ENCODE measurements around the gene USP5. TPM values are rescaled to one million over a fixed set of nuclear protein-coding genes. Genes with fewer than 3 reads are reported as not detected.

USP5 gene
- total and polyA plus RNA-seq, 2 of the 8 experiments (the other 6 are each of a cell fraction or from before 2014, with no cell fraction given): 66.5 to 148 TPM

DNA sequence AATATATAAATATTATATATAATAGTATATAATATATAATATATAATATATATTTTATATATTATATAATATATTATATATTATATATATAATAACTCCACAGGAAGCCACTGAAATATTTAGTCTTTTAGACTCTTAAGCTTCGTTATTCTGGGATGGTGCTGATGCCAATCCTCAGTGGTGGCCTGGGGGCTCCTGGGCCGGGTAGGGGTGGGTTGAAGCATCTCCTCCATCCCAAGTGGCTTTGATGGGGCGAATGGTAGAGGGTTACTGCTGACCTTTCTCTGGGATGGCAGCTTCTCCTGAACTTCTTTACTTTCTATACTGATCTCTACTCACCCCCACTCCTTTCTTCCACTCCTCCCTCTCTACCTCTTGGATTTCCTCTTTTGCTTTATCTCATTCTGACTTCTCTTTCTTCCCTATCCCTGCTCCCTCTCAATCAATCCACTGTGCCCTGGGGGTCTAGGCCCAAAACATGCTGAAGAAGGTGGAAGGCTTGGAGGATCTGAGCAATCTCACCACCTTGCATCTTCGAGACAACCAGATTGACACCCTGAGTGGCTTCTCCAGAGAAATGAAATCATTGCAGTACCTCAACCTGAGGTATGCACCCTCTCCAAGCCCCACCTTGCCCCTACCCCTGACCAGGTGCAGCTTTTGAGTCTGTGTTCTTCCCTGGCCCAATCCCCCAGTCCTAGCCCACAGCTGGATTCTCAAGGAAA is 57.6 kb downstream of the USP5 start:
- ChIA-PET POLR2A (ENCODE audit: partially characterized antibody) (interaction anchor here (1.0 to 39.6 kb wide), 6 partner anchors 8 to 57 kb away, joined by 3 to 1027 read pairs (median 117); partner anchors contain the start of genes ATN1, C12orf57, PTPN6 and RNU7-1), CTCF (ENCODE audit: partially characterized antibody) (interaction anchor here (1.0 to 13.0 kb wide), 6 partner anchors 9 to 53 kb away, joined by 3 to 74 read pairs (median 16); partner anchors contain the start of genes ATN1, ENO2 and SPSB2)
- Histone ChIP-seq H3K79me1 (ENCODE audit: low read depth, low read length) (no peaks in the 10 kb centered on the region), H3K56ac (replicated peaks; ENCODE audit: insufficient read length, low read depth, low read length) (no peak overlapping the region), H3K9me3 (ENCODE audit: insufficient read depth in 2 of 2, low read depth in 1 of 2, low read length in 1 of 2) (no peaks in the 10 kb centered on the region), H3K18ac (ENCODE audit: extremely low read depth, low read length) (no peak overlapping the region), H4K20me1 (replicated peaks in 1 of 2; ENCODE audit: control insufficient read depth in 1 of 2, insufficient read depth in 2 of 2, low read length in 2 of 2) (no peaks in the 10 kb centered on the region), H2BK120ac (replicated peaks; ENCODE audit: low read depth, low read length) (no peak overlapping the region), H4K5ac (ENCODE audit: insufficient read length, low read depth, low read length) (no peak overlapping the region), H3K27ac (ENCODE audit: low read depth, low read length) (no peak overlapping the region), H3K4me2 (ENCODE audit: insufficient read depth in 1 of 2, low read depth in 2 of 2, low read length in 2 of 2) (no peak overlapping the region), H3K36me3 (ENCODE audit: control insufficient read depth in 2 of 4, insufficient read depth in 4 of 4, low read length in 3 of 4) (no peaks in the 10 kb centered on the region), H3K23ac (ENCODE audit: insufficient read length) (no peak overlapping the region), H2BK12ac (ENCODE audit: low read depth, low read length) (no peak overlapping the region), H2AK5ac (ENCODE audit: low read depth, low read length) (no peak overlapping the region), H2BK15ac (ENCODE audit: low read length) (no peak overlapping the region), H3K4me1 (replicated peaks in 1 of 4; ENCODE audit: control insufficient read depth in 3 of 4, insufficient read depth in 4 of 4, low read length in 3 of 4) (peaks cover 5 to 19% (median 10%) of the 10 kb centered on the region in 4 experiments), H4K91ac (replicated peaks; ENCODE audit: insufficient read length, low read length) (no peak overlapping the region), H2BK5ac (ENCODE audit: low read depth, low read length) (no peak overlapping the region), H2BK20ac (ENCODE audit: low read length) (no peak overlapping the region), H3K14ac (ENCODE audit: insufficient read length) (no peak overlapping the region), H3K4me3 (ENCODE audit: extremely low read depth in 1 of 4, insufficient read depth in 2 of 4, low read depth in 3 of 4, low read length in 4 of 4) (no peak overlapping the region), H2AFZ (ENCODE audit: low read length) (no peak overlapping the region), H3K9ac (replicated peaks in 1 of 4; ENCODE audit: extremely low read depth in 1 of 4, low read depth in 3 of 4, low read length in 3 of 4) (no peak overlapping the region), H3K4ac (replicated peaks; ENCODE audit: insufficient read length, low read depth, low read length) (no peak overlapping the region), H3K23me2 (ENCODE audit: low read depth, low read length) (peaks cover 6% of the 10 kb centered on the region; the same call in 1 of the 2 replicates), H3K79me2 (ENCODE audit: control insufficient read depth in 1 of 2, insufficient read depth in 2 of 2, low read length in 2 of 2) (no peaks in the 10 kb centered on the region), H4K8ac (ENCODE audit: extremely low read depth, insufficient read depth, low read length) (no peak overlapping the region), H3K27me3 (replicated peaks in 1 of 4; ENCODE audit: control insufficient read depth in 3 of 4, extremely low read depth in 1 of 4, insufficient read depth in 3 of 4, low read length in 3 of 4) (peaks cover 0 to 4% (median 0%) of the 10 kb centered on the region in 4 experiments; a peak in 4 of 7 replicates)
- 86% methylated on average over 4 of the region's 4 CpGs; no CpG with 5 or more reads in 1 of the 2 experiments for WGBS, 2 experiments (ENCODE audit: extremely low coverage in 1 of 2, insufficient coverage in 1 of 2, insufficient read length in 1 of 2, insufficient replicate concordance in 2 of 2, low coverage in 1 of 2, low lambda C conversion rate in 2 of 2, missing lambda C conversion rate in 1 of 2)
- no peak for FAIRE-seq
- no peak for DNase-seq (ENCODE audit: low read depth in 1 of 2, low spot score in 2 of 2)
- TF ChIP-seq SUZ12 (IDR thresholded peaks at IDR 0.05; ENCODE audit: low read length): no peak
- TF ChIP-seq, protein P1, sequence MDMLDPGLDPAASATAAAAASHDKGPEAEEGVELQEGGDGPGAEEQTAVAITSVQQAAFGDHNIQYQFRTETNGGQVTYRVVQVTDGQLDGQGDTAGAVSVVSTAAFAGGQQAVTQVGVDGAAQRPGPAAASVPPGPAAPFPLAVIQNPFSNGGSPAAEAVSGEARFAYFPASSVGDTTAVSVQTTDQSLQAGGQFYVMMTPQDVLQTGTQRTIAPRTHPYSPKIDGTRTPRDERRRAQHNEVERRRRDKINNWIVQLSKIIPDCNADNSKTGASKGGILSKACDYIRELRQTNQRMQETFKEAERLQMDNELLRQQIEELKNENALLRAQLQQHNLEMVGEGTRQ (IDR thresholded peaks at IDR 0.05; ENCODE audit: low read length): no peak
- no peak for TF ChIP-seq TBP (IDR thresholded peaks at IDR 0.05; ENCODE audit: low read depth, low read length)
- no peak for TF ChIP-seq POLR2A (IDR thresholded peaks at IDR 0.05; ENCODE audit: control extremely low read depth in 1 of 2, low read depth in 2 of 2, low read length in 2 of 2)
- TF ChIP-seq BCL11A (IDR thresholded peaks at IDR 0.05; ENCODE audit: low read depth in 2 of 2, low read length in 2 of 2): no peak
- TF ChIP-seq CTBP2 (IDR thresholded peaks at IDR 0.05; ENCODE audit: borderline replicate concordance, insufficient read depth, insufficient read length, low read length): no peak
- no peak for TF ChIP-seq CEBPB (IDR thresholded peaks at IDR 0.05; ENCODE audit: low read depth, low read length)
- TF ChIP-seq SRF (IDR thresholded peaks at IDR 0.05; ENCODE audit: low read depth, low read length): no peak
- no peak for TF ChIP-seq GTF2F1 (IDR thresholded peaks at IDR 0.05; ENCODE audit: borderline replicate concordance, low read depth, low read length)
- TF ChIP-seq EP300 (IDR thresholded peaks at IDR 0.05; ENCODE audit: borderline replicate concordance in 1 of 2, low read depth in 2 of 2, low read length in 2 of 2): no peak
- no peak for TF ChIP-seq HDAC6 (IDR thresholded peaks at IDR 0.05; ENCODE audit: low read depth, low read length)

All from H1 (cell line).